MCF 10A (cell line): Measurements from ENCODE around the gene SEMA3E. TPM values are rescaled to one million over a fixed set of nuclear protein-coding genes. Genes with fewer than 3 reads are reported as not detected.

Experiments
- BruUV-seq: library from RNA; stranded (reverse); fragments of 400-500 nt; replicated peaks from 2 replicates; lab custom pipeline; 2021; lab: Mats Ljungman, UMichigan
- CTCF ChIA-PET: fragments of 300-600 bp; sonication (Branson Sonifier 250); formaldehyde crosslinking; extraction: SDS; loops from one replicate; lab custom pipeline; 2021; ENCODE audit warnings: antibody characterized with exemption, inconsistent platforms; lab: Yijun Ruan, JAX
- POLR2A ChIA-PET: fragments of 300-600, 350-650 bp; sonication (Branson Sonifier 250); formaldehyde crosslinking; extraction: SDS; loops from one replicate; lab custom pipeline; 2020; ENCODE audit warnings: antibody characterized with exemption, inconsistent platforms; lab: Yijun Ruan, JAX
- DNase-seq: peaks from one replicate; pipeline ENCODE4 v3.0.0-alpha.2; 2018; ENCODE audit not compliant: unreplicated experiment
- H3K27ac Mint-ChIP-seq: one replicate; pipeline ENCODE4 v1.8.0; 2022; ENCODE audit warnings: mild to moderate bottlenecking, low read depth, mixed read lengths; ENCODE audit not compliant: unreplicated experiment
- H3K27me3 Mint-ChIP-seq: one replicate; pipeline ENCODE4 v1.8.0; 2022; ENCODE audit warnings: mixed read lengths; ENCODE audit not compliant: insufficient read depth, unreplicated experiment
- H3K36me3 Mint-ChIP-seq: one replicate; pipeline ENCODE4 v1.8.0; 2022; ENCODE audit warnings: mild to moderate bottlenecking, moderate library complexity, mixed read lengths; ENCODE audit not compliant: insufficient read depth, unreplicated experiment
- H3K4me1 Mint-ChIP-seq: one replicate; pipeline ENCODE4 v1.8.0; 2022; ENCODE audit warnings: mixed read lengths; ENCODE audit not compliant: insufficient read depth, unreplicated experiment
- H3K4me3 Mint-ChIP-seq: one replicate; pipeline ENCODE4 v1.8.0; 2022; ENCODE audit warnings: mild to moderate bottlenecking, moderate library complexity, mixed read lengths; ENCODE audit not compliant: unreplicated experiment
- H3K9me3 Mint-ChIP-seq: one replicate; pipeline ENCODE4 v1.8.0; 2022; ENCODE audit warnings: mixed read lengths; ENCODE audit not compliant: unreplicated experiment
- CTCF ChIP-seq: fragments of 200-600 bp; IDR thresholded peaks from one replicate; pipeline ENCODE4 v1.8.0; 2022; ENCODE audit warnings: antibody characterized with exemption, mild to moderate bottlenecking; ENCODE audit not compliant: unreplicated experiment
- intact Hi-C: fragments of 100-400 bp; cut with micrococcal nuclease; formaldehyde crosslinking; loops from 2 replicates; pipeline ENCODE4 v1.14.1; 2022
- total RNA-seq: library from RNA; stranded (reverse); gene quantifications from 2 replicates; pipeline ENCODE4 v1.2.3, GENCODE V29; 2022

SEMA3E gene
- total RNA-seq, 1 experiment from 2014 or later = 0.51 TPM

- no peak overlapping the region for H3K4me3 Mint-ChIP-seq
- no peak for DNase-seq
- CTCF ChIA-PET = interaction anchor here (0.7 to 1.9 kb wide), 7 partner anchors 13 to 169 kb away, joined by 3 to 14 read pairs (median 3); no protein-coding TSS in a partner anchor
- H3K9me3 Mint-ChIP-seq = no peaks in the 10 kb centered on the region
- POLR2A ChIA-PET = interaction anchor here (0.5 to 1.9 kb wide), 6 partner anchors 10 to 115 kb away, joined by 3 to 7 read pairs (median 6); no protein-coding TSS in a partner anchor
- no peaks in the 10 kb centered on the region for H3K27me3 Mint-ChIP-seq
- no peak overlapping the region for H3K27ac Mint-ChIP-seq
- no peaks in the 10 kb centered on the region for H3K36me3 Mint-ChIP-seq
- intact Hi-C loops = no loop called here
- BruUV-seq = no TSS peak
- no peak for TF ChIP-seq CTCF
- peaks cover 29% of the 10 kb centered on the region for H3K4me1 Mint-ChIP-seq
Observed at GRCh38 chr7:83486957-83487356, 162.0 kb downstream of the SEMA3E start.

DNA sequence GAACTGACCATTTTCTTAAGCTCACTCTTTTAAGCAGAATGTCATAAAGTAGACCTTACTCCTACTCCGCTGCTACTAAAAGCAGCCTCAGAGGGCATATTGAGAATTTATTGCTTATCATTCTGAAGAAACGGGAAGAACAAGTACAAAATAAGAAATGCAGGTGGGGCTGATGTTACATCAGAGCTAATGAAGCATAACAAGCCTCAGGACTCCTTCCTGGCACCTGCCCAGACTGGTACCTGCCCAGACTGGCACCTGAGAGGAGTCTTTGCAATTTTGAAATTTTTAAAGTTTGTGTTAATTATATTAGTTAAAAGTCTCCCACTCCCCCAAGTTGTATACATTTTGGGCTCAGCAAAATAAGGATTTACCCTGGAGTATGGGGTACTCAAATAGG, 162.4 kb downstream of the SEMA3E start:
- BruUV-seq = no TSS peak
- no peaks in the 10 kb centered on the region for H3K36me3 Mint-ChIP-seq
- H3K4me1 Mint-ChIP-seq = peaks cover 29% of the 10 kb centered on the region
- no peak for TF ChIP-seq CTCF
- DNase-seq = peak; percentile 53
- H3K4me3 Mint-ChIP-seq = no peak overlapping the region
- intact Hi-C loops = no loop called here
- no peak overlapping the region for H3K27ac Mint-ChIP-seq
- no peaks in the 10 kb centered on the region for H3K27me3 Mint-ChIP-seq
- ChIA-PET POLR2A (interaction anchor here (0.8 to 1.9 kb wide), 5 partner anchors 11 to 105 kb away, joined by 3 to 7 read pairs (median 4); no protein-coding TSS in a partner anchor), CTCF (interaction anchor here (0.6 to 2.3 kb wide), 11 partner anchors 13 to 170 kb away, joined by 3 to 14 read pairs (median 3); no protein-coding TSS in a partner anchor)
- no peaks in the 10 kb centered on the region for H3K9me3 Mint-ChIP-seq

- Mint-ChIP-seq H3K4me1 (peaks cover 29% of the 10 kb centered on the region), H3K4me3 (no peak overlapping the region), H3K27ac (no peak overlapping the region), H3K9me3 (no peaks in the 10 kb centered on the region), H3K36me3 (no peaks in the 10 kb centered on the region), H3K27me3 (no peaks in the 10 kb centered on the region)
- CTCF ChIA-PET = interaction anchor here (2.3 kb wide), 1 partner anchor 18 kb away, joined by 8 read pairs; no protein-coding TSS in a partner anchor
- TF ChIP-seq CTCF = no peak
- intact Hi-C loops = no loop called here
- POLR2A ChIA-PET = interaction anchor here (0.6 to 2.0 kb wide), 2 partner anchors 16 to 287 kb away, joined by 4 to 9 read pairs; no protein-coding TSS in a partner anchor
- no peak for DNase-seq
- BruUV-seq = no TSS peak
Observed at GRCh38 chr7:83484826-83485225, 164.1 kb downstream of the SEMA3E start.

- no peak overlapping the region for H3K4me3 Mint-ChIP-seq
- H3K27ac Mint-ChIP-seq = no peak overlapping the region
- no peak for TF ChIP-seq CTCF
- H3K36me3 Mint-ChIP-seq = no peaks in the 10 kb centered on the region
- no peaks in the 10 kb centered on the region for H3K27me3 Mint-ChIP-seq
- POLR2A ChIA-PET = interaction anchor here (2.0 kb wide), 1 partner anchor 16 kb away, joined by 9 read pairs; no protein-coding TSS in a partner anchor
- intact Hi-C loops = no loop called here
- CTCF ChIA-PET = interaction anchor here (0.6 to 2.3 kb wide), 2 partner anchors 17 to 168 kb away, joined by 3 to 8 read pairs; no protein-coding TSS in a partner anchor
- no peak for DNase-seq
- BruUV-seq = no TSS peak
- no peaks in the 10 kb centered on the region for H3K9me3 Mint-ChIP-seq
- peaks cover 29% of the 10 kb centered on the region for H3K4me1 Mint-ChIP-seq
Observed at GRCh38 chr7:83484266-83484665, 164.7 kb downstream of the SEMA3E start.
